KMS-11 (cell line): ENCODE measurements around the gene AMOTL1.

Source experiments
- H2AFZ ChIP-seq: fragments of 200-600 bp; sonication (generic); 2 replicates; pipeline ENCODE4 v1.6.1; 2016; ENCODE audit warnings: antibody characterized with exemption, mixed run types, low read depth
- H3K27ac ChIP-seq: fragments of 200-600 bp; sonication (generic); 2 replicates; pipeline ENCODE4 v1.6.1; 2016; ENCODE audit warnings: mild to moderate bottlenecking, mixed run types
- H3K27me3 ChIP-seq: fragments of 200-600 bp; sonication (generic); 2 replicates; pipeline ENCODE4 v1.6.1; 2017; ENCODE audit warnings: mild to moderate bottlenecking, low read depth, mixed run types, moderate library complexity; ENCODE audit not compliant: insufficient read depth
- H3K36me3 ChIP-seq: fragments of 200-600 bp; sonication (generic); 2 replicates; pipeline ENCODE4 v1.6.1; 2017; ENCODE audit warnings: mild to moderate bottlenecking, mixed run types; ENCODE audit not compliant: insufficient read depth
- H3K4me1 ChIP-seq: fragments of 200-600 bp; sonication (generic); 2 replicates; pipeline ENCODE4 v1.6.1; 2016; ENCODE audit warnings: mild to moderate bottlenecking, low read depth, mixed run types; ENCODE audit not compliant: poor library complexity, severe bottlenecking
- H3K4me2 ChIP-seq: fragments of 200-600 bp; sonication (generic); 2 replicates; pipeline ENCODE4 v1.7.0; 2016; ENCODE audit warnings: mild to moderate bottlenecking, mixed run types
- H3K4me3 ChIP-seq: fragments of 200-600 bp; sonication (generic); IDR thresholded peaks from 2 replicates; pipeline ENCODE4 v1.6.1; 2017; ENCODE audit warnings: low read depth, low read length, mixed read lengths; ENCODE audit not compliant: insufficient read depth
- H3K79me2 ChIP-seq: fragments of 200-600 bp; sonication (generic); 2 replicates; pipeline ENCODE4 v1.6.1; 2016; ENCODE audit warnings: low read depth, mixed run types; ENCODE audit not compliant: insufficient read depth
- H3K9ac ChIP-seq: fragments of 200-600 bp; sonication (generic); 2 replicates; pipeline ENCODE4 v1.6.1; 2016; ENCODE audit warnings: mild to moderate bottlenecking, mixed run types
- H4K20me1 ChIP-seq: fragments of 200-600 bp; sonication (generic); 2 replicates; pipeline ENCODE4 v1.6.1; 2016; ENCODE audit warnings: mild to moderate bottlenecking, mixed run types; ENCODE audit not compliant: insufficient read depth
- CTCF ChIP-seq: fragments of 200-600 bp; sonication (generic); conservative IDR thresholded peaks from 2 replicates; pipeline ENCODE4 v1.6.1; 2017; ENCODE audit warnings: low read depth, mild to moderate bottlenecking, antibody characterized with exemption, low read length, moderate library complexity, mixed read lengths

Gene AMOTL1

GRCh38 chr11:94785509-94785908, 17.4 kb downstream of the AMOTL1 start:
- no peak overlapping the region for H3K27ac ChIP-seq
- H3K27me3 ChIP-seq: no peaks in the 10 kb centered on the region
- H3K4me1 ChIP-seq: peaks cover 21% of the 10 kb centered on the region
- H3K9ac ChIP-seq: no peak overlapping the region
- no peaks in the 10 kb centered on the region for H3K36me3 ChIP-seq
- H2AFZ ChIP-seq: no peak overlapping the region
- no peak overlapping the region for H3K4me2 ChIP-seq
- no peaks in the 10 kb centered on the region for H3K79me2 ChIP-seq
- H4K20me1 ChIP-seq: no peaks in the 10 kb centered on the region
- H3K4me3 ChIP-seq: no peak overlapping the region
- TF ChIP-seq CTCF: no peak

- Histone ChIP-seq H4K20me1 (no peaks in the 10 kb centered on the region), H3K4me1 (peaks cover 21% of the 10 kb centered on the region), H3K27me3 (no peaks in the 10 kb centered on the region), H3K79me2 (no peaks in the 10 kb centered on the region), H3K9ac (no peak overlapping the region), H2AFZ (no peak overlapping the region), H3K27ac (no peak overlapping the region), H3K36me3 (no peaks in the 10 kb centered on the region), H3K4me3 (no peak overlapping the region), H3K4me2 (no peak overlapping the region)
- peak; percentile 62 for TF ChIP-seq CTCF
Measured at GRCh38 chr11:94786264-94787126, 18.3 kb downstream of the AMOTL1 start.

GRCh38 chr11:94787801-94788200, 19.6 kb downstream of the AMOTL1 start:
- Histone ChIP-seq H3K79me2 (no peaks in the 10 kb centered on the region), H3K36me3 (no peaks in the 10 kb centered on the region), H4K20me1 (no peaks in the 10 kb centered on the region), H3K4me3 (no peak overlapping the region), H3K27ac (no peak overlapping the region), H3K27me3 (no peaks in the 10 kb centered on the region), H3K9ac (no peak overlapping the region), H3K4me2 (no peak overlapping the region), H2AFZ (no peak overlapping the region), H3K4me1 (peaks cover 21% of the 10 kb centered on the region)
- no peak for TF ChIP-seq CTCF

DNA sequence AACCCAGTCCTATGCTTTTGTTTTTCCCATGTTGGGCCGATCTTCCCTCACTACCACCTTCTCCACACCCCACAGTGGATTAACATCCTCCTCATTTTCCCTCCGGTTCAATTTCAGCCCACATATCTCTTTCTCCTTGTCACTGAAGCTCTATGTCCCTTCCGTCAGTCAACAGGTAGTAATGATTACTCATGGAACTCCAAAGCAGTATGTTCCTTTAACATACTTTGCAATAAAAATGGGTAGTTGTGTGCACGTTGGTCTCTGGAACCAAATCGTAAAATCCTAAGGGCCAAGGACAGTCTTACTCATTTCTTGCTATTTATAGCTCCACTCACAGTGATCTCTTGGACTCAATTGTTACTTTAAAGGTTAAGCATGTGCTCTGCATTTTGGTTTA, 20.2 kb downstream of the AMOTL1 start:
- H3K4me3 ChIP-seq: no peak overlapping the region
- no peaks in the 10 kb centered on the region for H3K27me3 ChIP-seq
- no peaks in the 10 kb centered on the region for H3K36me3 ChIP-seq
- no peak overlapping the region; the same call in 1 of the 2 replicates for H3K27ac ChIP-seq
- H4K20me1 ChIP-seq: no peaks in the 10 kb centered on the region
- peak overlapping the region; percentile 50; the same call in 1 of the 2 replicates for H3K4me2 ChIP-seq
- H3K79me2 ChIP-seq: no peaks in the 10 kb centered on the region
- no peak for TF ChIP-seq CTCF
- H2AFZ ChIP-seq: no peak overlapping the region
- H3K4me1 ChIP-seq: peaks cover 21% of the 10 kb centered on the region
- no peak overlapping the region for H3K9ac ChIP-seq
